Mucosa of rectum (tissue), 2 donors: ENCODE measurements around the gene CCDC110.

Experiments
- H3K27ac ChIP-seq, 2 donors: one replicate each; pipeline ENCODE4 v1.7.0; 2013; ENCODE audit warnings: inconsistent platforms in 2 of 2, low read depth in 2 of 2, low read length in 2 of 2
- H3K27me3 ChIP-seq, 2 donors: one replicate each; pipeline ENCODE4 v1.7.0; 2013; ENCODE audit warnings: low read length in 2 of 2; ENCODE audit not compliant: control insufficient read depth in 2 of 2, insufficient read depth in 2 of 2
- H3K36me3 ChIP-seq, 2 donors: one replicate each; pipeline ENCODE4 v1.7.0; 2013; ENCODE audit warnings: low read length in 2 of 2; ENCODE audit not compliant: control insufficient read depth in 2 of 2, insufficient read depth in 2 of 2
- H3K4me1 ChIP-seq, 2 donors: one replicate each; pipeline ENCODE4 v1.7.0; 2013; ENCODE audit warnings: low read length in 2 of 2, mild to moderate bottlenecking in 1 of 2; ENCODE audit not compliant: control insufficient read depth in 2 of 2, insufficient read depth in 2 of 2
- H3K4me3 ChIP-seq, 2 donors: one replicate each; pipeline ENCODE4 v1.7.0; 2013; ENCODE audit warnings: low read length in 2 of 2
- H3K9ac ChIP-seq, 2 donors: one replicate each; pipeline ENCODE4 v1.7.0; 2013; ENCODE audit warnings: low read length in 2 of 2, low read depth in 1 of 2, mild to moderate bottlenecking in 1 of 2
- H3K9me3 ChIP-seq, 2 donors: one replicate each; pipeline ENCODE4 v1.7.0; 2013; ENCODE audit warnings: low read length in 2 of 2; ENCODE audit not compliant: control insufficient read depth in 2 of 2
- donor health status: healthy.
- donor health status: Normal muscosa, but diverticular disease.

Gene CCDC110

DNA sequence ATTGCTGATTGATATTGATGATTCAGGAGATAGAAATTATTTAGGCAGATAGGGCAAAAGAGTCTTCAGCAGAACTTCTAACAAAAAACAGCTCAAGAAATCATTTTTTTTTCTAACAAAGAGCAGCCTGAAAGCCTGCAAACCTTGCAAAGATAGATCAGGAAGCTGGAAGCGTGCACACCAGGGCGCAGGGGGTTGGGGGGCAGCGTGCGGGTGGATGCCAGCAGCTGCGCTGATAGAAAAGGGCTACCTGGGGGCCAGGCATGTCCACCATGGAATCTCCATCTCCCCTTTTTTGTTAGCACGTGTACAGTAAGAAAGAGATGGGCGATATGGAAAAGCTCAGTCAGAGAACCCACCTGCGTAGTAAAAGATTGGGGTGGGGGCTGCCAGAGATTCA, 1.7 kb upstream of the CCDC110 start:
- no peak overlapping the region for H3K27ac ChIP-seq
- H3K36me3 ChIP-seq: no peaks in the 10 kb centered on the region
- no peak overlapping the region for H3K9ac ChIP-seq
- H3K4me1 ChIP-seq: peaks cover 11 to 12% of the 10 kb centered on the region in 2 donors
- no peak overlapping the region for H3K4me3 ChIP-seq
- peaks cover 0 to 7% of the 10 kb centered on the region in 2 donors for H3K27me3 ChIP-seq
- no peaks in the 10 kb centered on the region for H3K9me3 ChIP-seq

DNA sequence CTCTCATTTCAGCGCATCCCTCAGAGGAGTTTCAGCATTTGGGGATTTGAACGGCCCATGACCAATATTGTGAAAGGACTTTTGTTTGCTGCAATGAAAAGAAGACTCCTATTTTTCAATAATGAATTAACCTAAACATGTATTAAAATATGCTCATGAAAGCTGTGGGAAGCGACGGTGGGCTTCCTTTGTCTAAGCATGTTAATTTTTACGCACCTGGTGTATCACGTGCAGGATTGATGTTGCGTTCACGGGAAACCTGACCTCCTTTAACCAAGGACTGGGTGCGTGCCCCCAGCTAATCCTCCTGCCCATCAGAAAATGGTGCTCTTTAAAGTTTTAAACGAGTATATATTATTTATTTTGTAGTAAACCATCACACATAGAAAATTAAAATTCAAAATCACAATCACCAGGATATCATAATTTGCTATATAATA, 590 bp upstream of the CCDC110 start:
- no peak overlapping the region for H3K27ac ChIP-seq

DNA sequence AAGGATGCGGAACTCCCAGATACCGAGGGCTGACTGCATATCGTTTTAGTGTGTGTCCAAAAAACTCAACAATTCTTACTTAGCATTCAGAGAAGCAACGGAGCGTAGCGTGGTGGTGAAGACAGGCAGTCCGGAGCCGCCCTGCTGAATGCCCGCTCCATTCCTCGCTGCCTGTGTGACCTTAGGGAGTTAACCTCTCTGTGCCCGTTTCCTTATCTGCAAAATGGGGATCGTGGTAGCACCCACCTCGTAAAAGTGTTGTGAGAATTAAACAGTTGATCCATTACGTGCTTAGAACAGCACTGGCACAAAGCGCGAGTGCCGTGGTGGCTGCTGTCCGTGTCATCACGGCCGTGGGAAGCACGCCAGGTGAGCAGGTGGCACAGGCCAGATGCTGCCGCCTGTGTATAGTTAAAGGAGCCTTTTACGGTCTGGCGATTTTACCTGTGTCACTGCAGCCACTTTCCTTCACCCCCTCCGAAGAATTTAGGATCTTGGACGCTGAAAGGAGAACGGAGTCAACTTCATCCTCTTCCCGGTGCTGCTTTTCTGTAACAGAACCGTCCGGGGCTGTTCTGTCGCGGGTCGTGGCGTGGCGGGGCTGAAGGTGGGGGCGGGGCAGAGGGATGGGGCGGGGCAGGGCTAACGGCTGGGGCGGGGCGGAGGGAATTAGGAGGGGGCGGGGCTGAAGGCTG, 885 bp downstream of the CCDC110 start:
- peak overlapping the region; percentile 54 to 63 for H3K27ac ChIP-seq

More for the DNA sequence above, 590 bp upstream of the CCDC110 start:
- H3K9me3 ChIP-seq: no peaks in the 10 kb centered on the region
- peak overlapping the region; percentile 74 to 85 for H3K4me3 ChIP-seq
- peak overlapping the region; percentile 32 to 78 for H3K9ac ChIP-seq
- H3K36me3 ChIP-seq: no peaks in the 10 kb centered on the region
- peaks cover 0 to 7% of the 10 kb centered on the region in 2 donors for H3K27me3 ChIP-seq
- H3K4me1 ChIP-seq: peaks cover 11 to 12% of the 10 kb centered on the region in 2 donors

DNA sequence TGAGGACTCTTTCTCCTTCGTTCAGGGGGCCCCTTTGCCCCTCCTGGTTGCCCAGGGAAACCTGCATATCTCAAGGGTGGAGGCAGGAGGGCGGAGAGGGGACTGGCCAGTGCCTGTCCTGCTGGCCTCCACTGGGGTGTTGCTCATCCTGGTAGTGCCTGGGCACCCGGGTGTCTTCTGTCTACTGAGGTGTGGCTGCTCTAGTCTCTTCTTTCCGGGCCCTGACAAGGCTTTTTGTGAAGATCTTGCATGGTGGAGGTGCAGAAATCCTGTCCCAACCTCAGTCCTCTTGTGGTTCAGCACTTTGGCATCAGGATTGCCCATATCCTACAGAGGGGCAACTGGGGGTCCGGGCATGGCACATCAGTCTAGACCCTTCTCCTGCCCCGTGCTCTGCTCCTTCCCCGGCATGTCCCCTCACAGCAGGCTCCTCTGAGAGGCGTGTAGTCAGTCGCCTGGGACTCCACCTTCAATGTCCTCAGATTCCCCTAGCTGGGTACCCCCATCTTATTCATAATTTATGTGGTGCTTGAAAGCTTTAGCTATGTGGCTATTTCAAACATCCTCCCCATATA, 1.9 kb downstream of the CCDC110 start:
- Histone ChIP-seq H3K9ac (no peak overlapping the region), H3K4me3 (no peak overlapping the region), H3K36me3 (no peaks in the 10 kb centered on the region), H3K27ac (no peak overlapping the region), H3K4me1 (peaks cover 11 to 12% of the 10 kb centered on the region in 2 donors), H3K9me3 (no peaks in the 10 kb centered on the region), H3K27me3 (peaks cover 0 to 7% of the 10 kb centered on the region in 2 donors)

More for the DNA sequence above, 885 bp downstream of the CCDC110 start:
- Histone ChIP-seq H3K36me3 (no peaks in the 10 kb centered on the region), H3K27me3 (peaks cover 0 to 7% of the 10 kb centered on the region in 2 donors), H3K4me1 (peaks cover 11 to 12% of the 10 kb centered on the region in 2 donors), H3K9ac (peak overlapping the region; percentile 52 to 78), H3K4me3 (peak overlapping the region; percentile 82 to 90), H3K9me3 (no peaks in the 10 kb centered on the region)

DNA sequence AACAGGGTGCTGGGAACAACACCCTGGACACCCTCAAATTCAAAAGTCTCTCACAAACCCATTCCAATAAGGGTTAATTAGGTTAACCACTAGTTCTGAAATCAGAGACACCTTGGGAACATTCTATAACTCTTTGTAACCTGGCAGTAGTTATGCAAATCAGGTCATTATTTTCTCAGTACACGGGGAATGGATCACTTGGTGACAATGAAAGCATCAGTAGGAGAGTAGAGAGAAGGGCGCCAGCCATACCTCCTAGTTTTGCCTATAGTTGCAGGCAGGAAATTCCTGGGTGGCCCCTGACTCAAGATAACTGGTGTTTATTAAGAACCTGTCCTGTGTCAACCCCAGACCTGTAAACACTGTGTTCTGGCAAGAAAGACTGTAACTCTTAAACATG, 2.5 kb downstream of the CCDC110 start:
- Histone ChIP-seq H3K4me1 (peaks cover 11 to 12% of the 10 kb centered on the region in 2 donors), H3K9me3 (no peaks in the 10 kb centered on the region), H3K27me3 (peaks cover 0 to 7% of the 10 kb centered on the region in 2 donors), H3K27ac (no peak overlapping the region), H3K4me3 (no peak overlapping the region), H3K36me3 (no peaks in the 10 kb centered on the region), H3K9ac (no peak overlapping the region)

DNA sequence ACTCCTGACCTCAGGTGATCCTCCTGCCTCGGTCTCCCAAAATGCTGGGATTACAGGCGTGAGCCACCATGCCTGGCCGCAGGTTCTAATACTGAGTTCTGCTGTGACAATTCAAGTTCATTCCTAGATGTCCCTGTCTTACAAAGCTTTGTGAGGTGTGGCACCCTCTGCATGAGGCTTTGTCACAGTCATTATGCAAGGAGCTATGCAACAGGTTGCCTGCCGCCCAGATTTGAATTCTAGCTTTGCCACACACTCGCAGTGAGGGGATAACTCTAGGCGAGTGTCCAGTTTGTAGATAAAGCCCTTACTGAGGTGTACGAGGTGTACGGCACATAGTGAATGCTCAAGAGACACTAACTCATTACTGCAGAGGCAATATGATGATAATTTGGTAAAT, 3.5 kb downstream of the CCDC110 start:
- H3K9me3 ChIP-seq: no peaks in the 10 kb centered on the region
- no peak overlapping the region for H3K27ac ChIP-seq
- no peaks in the 10 kb centered on the region for H3K36me3 ChIP-seq
- peaks cover 11 to 12% of the 10 kb centered on the region in 2 donors for H3K4me1 ChIP-seq
- H3K4me3 ChIP-seq: no peak overlapping the region
- H3K9ac ChIP-seq: no peak overlapping the region
- peaks cover 0 to 5% of the 10 kb centered on the region in 2 donors for H3K27me3 ChIP-seq

DNA sequence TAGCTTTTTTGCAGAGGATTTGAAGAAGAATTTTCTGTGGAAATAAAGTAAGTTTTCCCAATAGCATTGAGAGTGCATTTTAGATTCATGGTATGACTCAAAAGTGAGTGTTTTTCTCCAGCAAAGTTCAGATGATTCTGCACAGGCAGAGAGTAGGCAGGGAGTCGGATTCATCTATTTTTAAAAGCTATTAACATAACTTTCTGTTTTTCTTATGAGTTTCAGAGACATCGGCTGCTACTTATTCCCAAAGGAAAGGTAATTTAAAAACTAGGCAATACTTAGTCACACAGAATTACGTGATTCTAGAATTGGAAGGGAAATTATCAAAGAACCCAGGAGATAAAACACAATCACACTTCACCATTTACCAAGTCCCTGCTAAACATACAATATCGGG, 4.4 kb downstream of the CCDC110 start:
- Histone ChIP-seq H3K27ac (no peak overlapping the region), H3K4me1 (peaks cover 9 to 11% of the 10 kb centered on the region in 2 donors), H3K27me3 (peaks cover 0 to 3% of the 10 kb centered on the region in 2 donors), H3K9ac (no peak overlapping the region), H3K4me3 (no peak overlapping the region), H3K9me3 (no peaks in the 10 kb centered on the region), H3K36me3 (no peaks in the 10 kb centered on the region)

DNA sequence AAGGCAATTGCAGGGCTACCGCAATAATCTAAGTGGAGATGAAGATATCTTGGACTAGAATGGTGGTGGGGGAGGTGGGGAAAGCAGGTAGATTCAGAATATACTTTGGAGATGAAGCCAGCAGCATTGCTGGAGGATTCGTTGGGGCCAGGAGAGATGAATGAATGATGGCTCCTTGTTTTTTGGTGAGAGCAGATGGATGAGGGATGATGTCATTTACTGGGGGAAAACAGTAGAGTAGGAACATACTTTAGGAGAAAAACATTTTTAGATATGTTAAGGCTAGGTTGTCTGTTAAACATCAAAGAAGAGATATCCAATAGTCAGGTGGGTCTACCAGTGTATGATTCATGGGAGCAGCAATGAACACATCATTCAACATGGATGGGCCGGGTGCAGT, 5.8 kb downstream of the CCDC110 start:
- H3K36me3 ChIP-seq: no peaks in the 10 kb centered on the region
- H3K9me3 ChIP-seq: no peaks in the 10 kb centered on the region
- H3K4me3 ChIP-seq: no peak overlapping the region
- no peaks in the 10 kb centered on the region for H3K27me3 ChIP-seq
- peaks cover 4 to 5% of the 10 kb centered on the region in 2 donors for H3K4me1 ChIP-seq
- no peak overlapping the region for H3K27ac ChIP-seq
- H3K9ac ChIP-seq: no peak overlapping the region

DNA sequence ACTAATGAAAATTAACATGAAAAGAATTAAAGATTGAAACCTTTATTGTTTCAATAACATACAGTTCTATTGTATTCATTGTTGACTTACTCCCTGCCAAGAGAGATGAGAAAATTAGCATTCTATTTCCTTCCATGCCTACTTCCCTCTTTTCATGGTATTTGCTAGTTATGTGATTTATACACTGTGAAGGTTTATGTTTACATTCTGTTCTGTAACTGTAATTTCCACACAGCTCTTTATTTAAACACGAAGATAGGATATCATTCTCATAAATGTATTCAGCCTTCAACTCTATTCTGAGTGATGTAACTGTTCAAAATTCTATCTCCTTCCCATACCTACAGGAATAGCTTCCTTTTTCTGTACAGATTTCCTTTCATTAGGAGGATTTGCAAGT, 6.6 kb downstream of the CCDC110 start:
- H3K9me3 ChIP-seq: no peaks in the 10 kb centered on the region
- H3K27me3 ChIP-seq: no peaks in the 10 kb centered on the region
- no peaks in the 10 kb centered on the region for H3K4me1 ChIP-seq
- no peak overlapping the region for H3K9ac ChIP-seq
- H3K4me3 ChIP-seq: no peak overlapping the region
- no peak overlapping the region for H3K27ac ChIP-seq
- H3K36me3 ChIP-seq: no peaks in the 10 kb centered on the region

DNA sequence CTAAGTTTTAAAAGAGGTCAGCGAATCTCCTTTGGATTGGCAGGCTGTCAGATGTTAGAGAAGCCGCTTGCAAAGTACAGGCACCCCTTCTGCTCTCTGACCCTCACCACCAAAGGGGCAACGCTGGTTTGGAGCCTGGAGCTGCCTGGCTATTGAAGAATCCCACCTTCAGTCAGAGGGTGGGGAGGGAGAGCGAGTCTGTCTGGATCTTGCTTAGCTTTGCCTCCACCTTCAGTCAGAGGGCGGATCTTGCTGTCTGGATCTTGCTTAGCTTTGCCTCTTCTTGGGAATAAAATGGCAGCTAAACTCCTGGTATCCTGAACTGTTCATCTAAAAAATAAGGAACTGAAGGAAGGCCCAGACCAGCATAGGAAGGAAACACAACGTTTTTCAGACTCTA, 7.3 kb downstream of the CCDC110 start:
- Histone ChIP-seq H3K9ac (no peak overlapping the region), H3K27ac (no peak overlapping the region), H3K27me3 (no peaks in the 10 kb centered on the region), H3K36me3 (no peaks in the 10 kb centered on the region), H3K4me3 (no peak overlapping the region), H3K4me1 (no peaks in the 10 kb centered on the region), H3K9me3 (no peaks in the 10 kb centered on the region)
